HG02852 (cell line): ENCODE data around the gene SLC39A11.

Source experiments
- ATAC-seq: cut with Tn5 transposase; IDR thresholded peaks from one replicate; pipeline ENCODE4 v1.9.1; 2021; ENCODE audit warnings: mild to moderate bottlenecking, moderate library complexity; ENCODE audit not compliant: unreplicated experiment

Gene SLC39A11

DNA sequence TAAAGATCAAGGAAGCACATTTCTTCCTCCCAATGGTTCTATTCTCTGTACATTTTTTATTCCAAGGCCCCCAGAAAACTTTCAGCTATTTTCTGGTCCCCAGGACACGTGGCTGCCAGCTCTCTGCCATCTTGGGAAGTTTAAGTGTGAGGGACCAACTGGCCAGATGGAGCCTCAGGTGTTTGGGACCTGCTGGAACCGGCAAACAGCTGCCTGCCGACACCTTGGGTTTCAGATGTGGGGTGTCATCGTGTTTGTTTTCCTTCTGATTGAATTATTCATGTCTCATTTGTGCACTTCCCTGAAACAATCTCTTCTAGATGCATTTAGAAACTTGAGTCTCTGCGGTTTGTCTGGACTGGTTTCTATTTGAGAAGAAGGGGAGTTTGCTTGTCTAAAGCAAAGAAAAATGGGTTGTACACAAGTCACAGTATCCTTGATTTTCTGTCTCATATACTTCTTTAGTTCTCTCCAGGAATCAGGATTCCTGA is 386.5 kb downstream of the SLC39A11 start:
- ATAC-seq = no peak

- ATAC-seq = no peak
Observed at GRCh38 chr17:72702998-72703397, 389.5 kb downstream of the SLC39A11 start.

DNA sequence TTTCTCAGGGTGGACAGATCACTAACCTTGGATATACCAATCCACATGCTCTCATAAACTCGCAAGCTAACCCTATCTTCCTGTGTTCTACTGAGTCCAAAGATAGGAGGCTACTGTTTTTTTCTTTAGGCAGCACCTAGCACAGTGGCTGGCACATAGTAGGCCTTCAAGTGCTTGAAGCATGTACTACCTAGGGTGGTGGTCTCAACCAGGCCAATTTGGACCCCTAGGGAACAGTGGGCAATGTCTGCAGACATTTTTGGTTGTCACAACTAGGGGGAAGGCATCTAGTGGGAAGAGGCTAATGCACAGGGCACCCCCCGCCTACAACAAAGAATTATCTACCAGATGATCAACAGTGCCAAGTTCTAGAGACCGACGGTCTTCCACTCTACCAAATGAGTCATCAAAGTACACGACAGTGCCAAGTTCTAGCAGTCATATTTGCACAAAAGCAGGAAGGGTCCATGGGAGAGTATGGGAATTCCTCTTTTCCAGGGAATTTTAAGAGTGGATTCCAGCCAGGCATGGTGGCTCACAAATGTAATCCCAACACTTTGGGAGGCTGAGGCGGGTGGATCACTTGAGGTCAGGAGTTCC is 390.3 kb downstream of the SLC39A11 start:
- no peak for ATAC-seq

DNA sequence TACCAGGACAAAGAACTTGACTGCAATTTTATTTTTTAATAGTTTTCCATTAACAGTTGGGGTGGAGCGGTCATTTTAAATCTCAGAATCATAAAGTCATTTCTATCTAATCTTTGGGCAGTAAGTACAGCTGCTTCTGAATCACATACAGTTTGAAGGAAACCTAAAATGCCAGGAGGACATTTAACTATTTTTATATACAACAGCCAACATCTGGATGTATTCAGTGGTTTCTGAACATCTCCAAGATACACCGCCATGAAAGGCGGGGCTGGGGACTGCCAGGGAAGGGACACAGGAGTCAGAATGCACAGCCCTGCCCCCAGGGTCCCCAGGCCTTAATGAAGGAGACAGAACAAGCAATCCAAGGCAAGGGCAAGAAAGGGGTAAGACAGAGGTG is 392.3 kb downstream of the SLC39A11 start:
- ATAC-seq = no peak

DNA sequence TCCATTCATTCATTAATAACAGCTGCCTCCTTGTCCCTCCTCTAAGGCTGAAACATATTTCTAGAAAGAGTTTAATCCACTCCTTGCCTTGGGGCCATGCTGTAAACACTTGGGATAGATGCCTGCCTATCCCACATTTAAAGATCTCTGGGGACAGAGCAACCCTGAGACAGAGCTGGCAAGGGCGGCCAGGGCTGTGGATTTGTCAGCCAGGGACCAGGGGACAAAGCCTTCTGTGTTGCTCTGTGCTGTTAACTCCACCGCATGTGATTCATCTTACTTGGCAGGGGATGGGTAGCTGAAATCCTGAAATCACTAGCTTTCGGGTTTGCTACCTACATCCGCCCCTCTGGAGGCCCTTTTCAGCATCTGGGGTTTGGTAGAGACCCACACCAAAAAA is 392.9 kb downstream of the SLC39A11 start:
- ATAC-seq = no peak

- no peak for ATAC-seq
Observed at GRCh38 chr17:72697602-72698146, 394.8 kb downstream of the SLC39A11 start.

DNA sequence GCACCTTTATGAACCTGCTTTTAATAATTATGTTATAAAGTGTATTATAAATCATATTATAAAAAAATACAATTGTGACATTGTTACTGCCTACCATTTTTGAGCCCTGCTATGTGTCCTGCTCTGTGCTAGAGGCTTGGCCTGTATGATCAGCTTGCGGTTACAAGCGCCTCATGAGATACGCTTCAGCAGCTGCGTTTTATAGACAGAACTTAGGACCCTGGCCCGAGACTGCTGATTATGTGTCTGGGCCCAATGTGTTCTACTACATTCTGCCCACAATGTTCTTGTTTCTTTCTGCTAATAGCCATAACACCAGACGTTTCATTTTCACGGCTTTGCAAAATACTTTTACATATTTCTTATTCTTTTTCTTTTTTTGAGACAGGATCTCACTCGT is 395.8 kb downstream of the SLC39A11 start:
- ATAC-seq = no peak

DNA sequence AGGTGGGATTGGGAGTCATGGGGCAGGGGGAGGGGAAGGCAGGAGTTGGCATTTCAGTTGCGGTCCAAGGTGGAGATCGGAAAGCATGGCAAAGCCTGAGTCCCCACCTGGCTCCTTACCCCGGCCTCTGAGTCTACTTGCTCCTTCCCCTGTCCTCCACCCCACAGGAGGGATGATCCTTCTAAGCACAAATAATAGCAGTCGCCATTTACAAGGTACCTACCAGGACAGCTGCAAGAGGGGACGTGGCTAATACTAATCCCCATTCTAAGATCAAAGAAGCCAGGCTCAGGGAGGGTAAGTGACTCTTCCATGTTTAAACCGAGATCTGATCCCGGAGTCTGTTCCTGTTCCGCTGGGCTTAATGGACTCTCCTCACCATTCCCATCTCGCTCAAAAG is 396.3 kb downstream of the SLC39A11 start:
- no peak for ATAC-seq

DNA sequence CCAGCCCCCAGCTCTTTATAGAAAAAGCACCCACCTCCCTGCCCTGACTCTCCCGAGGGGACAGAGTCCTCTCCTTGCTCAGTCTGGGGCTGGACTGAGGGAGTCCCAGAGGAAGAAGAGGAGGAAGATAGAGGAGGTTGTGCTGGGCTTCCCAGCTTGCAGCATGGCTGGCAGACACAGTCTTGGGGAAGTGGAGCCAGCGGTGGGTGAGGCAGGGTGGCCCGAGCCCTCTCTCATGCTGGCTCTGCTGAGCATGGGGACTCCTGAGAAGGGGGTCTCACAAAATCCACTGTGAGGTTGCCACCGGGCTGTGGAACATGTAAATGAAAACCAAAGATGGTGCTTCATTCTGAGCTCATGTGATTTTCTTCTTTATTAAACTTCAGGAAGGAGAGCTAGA is 398.5 kb downstream of the SLC39A11 start:
- ATAC-seq = no peak

DNA sequence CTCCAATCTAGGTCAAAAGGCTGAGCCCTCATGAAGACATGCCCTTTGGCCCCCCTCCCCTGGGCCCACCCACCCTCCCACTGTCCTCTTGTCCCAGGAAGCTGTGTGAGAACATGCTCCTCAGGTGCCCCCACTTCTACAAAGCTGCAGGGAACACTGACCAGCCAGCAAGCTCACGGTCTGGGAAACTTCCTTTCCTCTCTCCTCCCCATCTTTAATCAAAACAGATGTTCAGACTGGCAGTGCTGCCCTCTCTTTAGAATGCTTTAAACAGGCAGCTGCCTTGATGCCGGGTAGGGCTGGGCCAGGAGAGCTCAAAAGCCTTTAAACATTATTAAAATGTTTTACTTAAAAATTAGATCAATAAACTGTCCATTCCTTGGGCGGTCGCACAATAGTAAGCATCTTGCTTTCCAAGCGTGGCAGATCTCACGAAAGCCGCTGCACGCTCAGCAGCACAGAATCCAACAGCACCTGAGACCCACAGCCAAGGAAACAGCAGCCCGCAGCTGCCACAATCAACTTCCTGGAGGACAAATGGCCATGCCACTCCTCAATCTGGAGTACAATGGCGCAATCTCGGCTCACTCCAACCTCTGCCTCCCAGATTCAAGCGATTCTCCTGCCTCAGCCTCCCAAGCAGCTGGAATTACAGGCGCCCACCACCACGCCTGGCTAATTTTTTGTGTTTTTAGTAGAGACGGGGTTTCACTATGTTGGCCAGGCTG is 399.2 kb downstream of the SLC39A11 start:
- ATAC-seq = no peak

DNA sequence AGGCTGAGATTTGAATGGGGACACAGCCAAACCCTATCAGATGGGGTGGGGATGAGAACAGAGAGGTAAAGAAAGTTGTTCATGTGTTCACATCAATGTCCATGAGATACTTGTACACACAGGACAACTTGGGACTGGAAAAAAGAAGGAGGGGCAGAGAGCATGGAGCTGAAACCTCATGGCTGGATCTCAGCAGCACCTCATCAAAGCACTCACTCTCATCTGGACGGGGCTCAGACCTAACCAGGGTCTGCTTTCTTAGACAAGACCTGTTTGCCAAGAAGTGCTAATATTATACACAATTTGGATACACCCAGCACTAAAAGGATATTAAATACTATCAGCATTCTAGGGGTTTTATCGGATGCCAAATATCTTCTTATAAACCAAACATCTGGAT is 399.8 kb downstream of the SLC39A11 start:
- no peak for ATAC-seq

GRCh38 chr17:72691586-72691985 is 400.9 kb downstream of the SLC39A11 start:
- no peak for ATAC-seq

GRCh38 chr17:72691017-72691416 is 401.5 kb downstream of the SLC39A11 start:
- ATAC-seq = no peak

DNA sequence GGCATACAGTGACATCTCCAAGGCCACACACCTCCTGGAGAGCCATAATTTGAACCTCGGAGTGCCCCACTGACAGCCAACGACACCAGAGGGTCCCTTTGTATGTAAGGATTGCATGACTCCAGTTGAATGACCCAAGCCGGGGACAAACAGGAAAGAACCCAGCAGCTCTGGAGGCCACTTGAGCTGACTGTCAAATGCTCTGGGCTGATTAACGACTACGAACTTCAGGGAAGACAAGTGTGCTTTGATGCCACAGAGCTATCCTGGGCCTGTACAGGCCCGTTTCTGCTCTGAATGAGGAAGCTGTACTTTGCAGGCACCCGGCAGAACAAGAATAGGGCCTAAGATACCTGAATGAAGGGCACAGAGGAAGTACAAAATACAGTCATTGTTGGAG is 404.6 kb downstream of the SLC39A11 start:
- no peak for ATAC-seq

DNA sequence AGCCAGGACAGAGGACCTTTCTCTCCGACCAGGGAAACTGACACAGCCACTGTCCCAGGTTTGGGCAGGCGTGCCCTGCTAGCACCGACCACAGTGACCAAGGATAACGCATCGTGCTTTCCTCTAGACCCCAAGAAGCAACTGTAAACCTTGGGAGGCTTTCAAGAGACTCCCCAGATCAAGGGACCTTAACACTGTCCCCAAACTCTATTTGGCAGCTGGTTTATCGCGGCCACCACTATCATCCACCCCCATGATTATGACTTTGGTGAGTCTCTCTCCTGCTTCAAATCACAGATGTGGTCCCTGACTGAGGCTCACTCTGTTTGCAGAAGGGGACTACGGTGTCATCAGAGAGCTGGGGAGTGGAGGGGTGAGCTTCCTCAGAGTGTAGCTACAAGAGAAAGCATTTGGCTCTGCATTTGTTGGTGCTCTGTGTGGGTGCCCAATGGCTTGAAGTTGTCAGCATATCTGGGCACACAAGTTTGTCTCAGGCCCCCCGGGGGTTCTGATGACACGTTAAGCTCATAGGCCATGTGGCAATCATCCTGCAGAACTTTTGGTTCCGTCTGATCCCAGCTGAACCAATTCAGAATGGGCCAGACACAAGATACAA is 408.0 kb downstream of the SLC39A11 start:
- no peak for ATAC-seq

GRCh38 chr17:72683506-72684404 is 408.7 kb downstream of the SLC39A11 start:
- no peak for ATAC-seq

DNA sequence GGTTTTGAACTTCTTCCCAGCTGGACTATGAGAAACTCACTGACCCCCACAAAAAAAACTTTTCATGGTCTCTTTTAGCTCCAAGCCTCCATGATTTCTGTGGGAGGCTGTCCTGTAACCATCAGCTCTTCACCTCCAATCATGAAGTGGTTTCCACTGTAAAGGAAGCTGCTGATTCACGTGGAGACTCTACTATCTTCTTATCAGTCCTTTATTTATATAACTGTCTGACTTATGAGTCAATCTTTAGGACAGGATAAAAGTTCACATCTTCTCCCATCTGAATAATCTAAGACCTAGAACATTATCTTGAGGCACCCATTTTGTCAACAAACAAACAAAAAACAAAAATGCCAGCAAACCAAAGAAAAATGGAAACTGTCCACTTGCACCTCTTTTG is 409.9 kb downstream of the SLC39A11 start:
- ATAC-seq = no peak

DNA sequence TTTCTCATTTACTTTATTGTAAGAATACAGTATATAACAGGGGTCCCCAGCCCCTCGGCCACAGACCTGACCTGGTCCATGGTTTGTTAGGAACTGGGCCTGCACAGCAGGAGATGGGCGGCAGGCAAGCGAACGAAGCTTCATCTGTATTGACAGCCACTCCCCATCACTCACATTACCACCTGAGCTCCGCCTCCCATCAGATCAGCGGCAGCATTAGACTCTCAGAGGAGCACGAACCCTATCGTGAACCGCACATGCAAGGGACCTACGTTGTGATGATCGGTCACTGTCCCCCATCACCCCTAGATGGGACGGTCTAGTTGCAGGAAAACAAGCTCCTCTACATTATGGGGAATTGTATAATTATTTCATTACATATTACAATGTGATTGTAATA is 410.6 kb downstream of the SLC39A11 start:
- no peak for ATAC-seq

GRCh38 chr17:72677714-72678390 is 414.6 kb downstream of the SLC39A11 start:
- no peak for ATAC-seq

- no peak for ATAC-seq
Observed at GRCh38 chr17:72677108-72677507, 415.4 kb downstream of the SLC39A11 start.
